Loucy (cell line): ENCODE measurements around the gene CDH9.

Source experiments
- H2AFZ ChIP-seq: fragments of 200-600 bp; sonication (generic); 2 replicates; pipeline ENCODE4 v1.6.0; 2016; ENCODE audit warnings: antibody characterized with exemption, mild to moderate bottlenecking, low read length, moderate library complexity
- H3F3A ChIP-seq: fragments of 200-600 bp; 2 replicates; pipeline ENCODE4 v1.6.0; 2016; ENCODE audit warnings: antibody characterized with exemption, low read depth, mild to moderate bottlenecking
- H3K27me3 ChIP-seq: fragments of 200-600 bp; sonication (generic); 2 replicates; pipeline ENCODE4 v1.6.1; 2014; ENCODE audit warnings: low read length, mild to moderate bottlenecking; ENCODE audit not compliant: insufficient read depth, poor library complexity, severe bottlenecking
- H3K36me3 ChIP-seq: fragments of 200-600 bp; sonication (generic); 2 replicates; pipeline ENCODE4 v1.6.1; 2016; ENCODE audit warnings: low read length; ENCODE audit not compliant: insufficient read depth
- H3K4me1 ChIP-seq: fragments of 200-600 bp; sonication (generic); 2 replicates; pipeline ENCODE4 v1.5.1; 2014; ENCODE audit warnings: low read length, mild to moderate bottlenecking; ENCODE audit not compliant: insufficient read depth, poor library complexity, severe bottlenecking
- H3K4me2 ChIP-seq: fragments of 200-600 bp; sonication (generic); 2 replicates; pipeline ENCODE4 v1.6.0; 2014; ENCODE audit warnings: antibody characterized with exemption, low read length, low read depth, mild to moderate bottlenecking; ENCODE audit not compliant: poor library complexity, severe bottlenecking
- H3K4me3 ChIP-seq: fragments of 200-600 bp; sonication (generic); 2 replicates; pipeline ENCODE4 v1.5.1; 2014; ENCODE audit warnings: low read length, mild to moderate bottlenecking, mixed read lengths; ENCODE audit not compliant: poor library complexity, severe bottlenecking
- H3K79me2 ChIP-seq: fragments of 200-600 bp; sonication (generic); 2 replicates; pipeline ENCODE4 v1.6.1; 2014; ENCODE audit warnings: low read length; ENCODE audit not compliant: insufficient read depth
- H3K9ac ChIP-seq: fragments of 200-600 bp; sonication (generic); 2 replicates; pipeline ENCODE4 v1.6.0; 2014; ENCODE audit warnings: mild to moderate bottlenecking, low read depth, low read length, moderate library complexity; ENCODE audit not compliant: poor library complexity, severe bottlenecking
- H3K9me2 ChIP-seq: fragments of 200-600 bp; sonication (generic); replicated peaks from 2 replicates; pipeline ENCODE4 v1.6.1; 2016; ENCODE audit warnings: low read depth, low read length, mixed read lengths
- H3K9me3 ChIP-seq: fragments of 200-600 bp; sonication (generic); 2 replicates; pipeline ENCODE4 v1.6.1; 2014; ENCODE audit warnings: mild to moderate bottlenecking, antibody characterized with exemption, low read length, low read depth; ENCODE audit not compliant: insufficient read depth
- H4K20me1 ChIP-seq: fragments of 200-600 bp; sonication (generic); 2 replicates; pipeline ENCODE4 v1.6.0; 2014; ENCODE audit warnings: antibody characterized with exemption, low read length, mild to moderate bottlenecking; ENCODE audit not compliant: insufficient read depth, poor library complexity, severe bottlenecking
- CTCF ChIP-seq: fragments of 200-600 bp; sonication (generic); conservative IDR thresholded peaks from 2 replicates; pipeline ENCODE4 v1.5.1; 2014; ENCODE audit warnings: mild to moderate bottlenecking, antibody characterized with exemption, low read length
- EZH2phosphoT487 ChIP-seq: fragments of 200-600 bp; IDR thresholded peaks from 2 replicates; pipeline ENCODE4 v1.6.1; 2018; ENCODE audit warnings: antibody characterized with exemption, mild to moderate bottlenecking, moderate library complexity, borderline replicate concordance

Gene CDH9

GRCh38 chr5:27011274-27011673 lies 27.1 kb downstream of the CDH9 start:
- no peaks in the 10 kb centered on the region for H3K4me1 ChIP-seq
- H3K9ac ChIP-seq: no peak overlapping the region
- no peaks in the 10 kb centered on the region for H3F3A ChIP-seq
- H3K36me3 ChIP-seq: no peaks in the 10 kb centered on the region
- no peak overlapping the region for H2AFZ ChIP-seq
- no peak overlapping the region for H3K4me3 ChIP-seq
- no peaks in the 10 kb centered on the region for H3K79me2 ChIP-seq
- H4K20me1 ChIP-seq: no peaks in the 10 kb centered on the region
- no peaks in the 10 kb centered on the region for H3K27me3 ChIP-seq
- H3K9me3 ChIP-seq: no peaks in the 10 kb centered on the region
- H3K4me2 ChIP-seq: no peak overlapping the region
- H3K9me2 ChIP-seq: no peaks in the 10 kb centered on the region
- TF ChIP-seq CTCF (no peak), EZH2phosphoT487 (no peak)

GRCh38 chr5:27010646-27011045 lies 27.7 kb downstream of the CDH9 start:
- no peak for TF ChIP-seq EZH2phosphoT487
- TF ChIP-seq CTCF: no peak
- H3F3A ChIP-seq: no peaks in the 10 kb centered on the region

GRCh38 chr5:27009540-27009915 lies 28.9 kb downstream of the CDH9 start:
- Histone ChIP-seq H3K79me2 (no peaks in the 10 kb centered on the region), H3K9ac (no peak overlapping the region), H3K9me3 (no peaks in the 10 kb centered on the region), H3K4me3 (no peak overlapping the region), H2AFZ (no peak overlapping the region), H3K36me3 (no peaks in the 10 kb centered on the region), H3K4me2 (no peak overlapping the region), H3K27me3 (no peaks in the 10 kb centered on the region), H3F3A (no peaks in the 10 kb centered on the region), H3K4me1 (no peaks in the 10 kb centered on the region), H4K20me1 (no peaks in the 10 kb centered on the region), H3K9me2 (no peaks in the 10 kb centered on the region)
- TF ChIP-seq EZH2phosphoT487 (no peak), CTCF (no peak)

More at GRCh38 chr5:27010646-27011045, 27.7 kb downstream of the CDH9 start:
- Histone ChIP-seq H3K4me1 (no peaks in the 10 kb centered on the region), H2AFZ (no peak overlapping the region), H3K36me3 (no peaks in the 10 kb centered on the region), H3K79me2 (no peaks in the 10 kb centered on the region), H4K20me1 (no peaks in the 10 kb centered on the region), H3K9ac (no peak overlapping the region), H3K4me2 (no peak overlapping the region), H3K27me3 (no peaks in the 10 kb centered on the region), H3K9me2 (no peaks in the 10 kb centered on the region), H3K9me3 (no peaks in the 10 kb centered on the region), H3K4me3 (no peak overlapping the region)
